Measurements from ENCODE around the gene DDAH1.

DNA sequence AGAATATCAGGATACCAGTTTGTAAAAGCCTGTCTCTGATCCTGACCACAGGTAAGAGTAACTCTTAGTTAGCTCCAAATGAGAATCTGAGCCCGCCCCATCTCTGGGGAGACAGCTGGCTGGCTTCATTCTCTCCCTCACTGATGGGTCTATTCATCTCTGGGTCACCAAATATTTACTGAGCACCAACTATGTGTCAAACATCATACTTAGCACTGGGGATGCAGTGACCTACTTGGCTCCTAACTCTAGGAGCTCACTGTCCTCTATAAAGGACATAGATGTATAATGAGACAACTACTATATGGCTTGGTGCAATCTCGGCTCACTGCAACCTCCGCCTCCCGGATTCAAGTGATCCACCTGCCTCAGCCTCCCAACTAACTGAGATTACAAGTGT, 158.7 kb downstream of the DDAH1 start:
- no peak for TF ChIP-seq EZH2phosphoT487 (IDR thresholded peaks at IDR 0.05; ENCODE audit: borderline replicate concordance, low read length)
- TF ChIP-seq, protein P1, sequence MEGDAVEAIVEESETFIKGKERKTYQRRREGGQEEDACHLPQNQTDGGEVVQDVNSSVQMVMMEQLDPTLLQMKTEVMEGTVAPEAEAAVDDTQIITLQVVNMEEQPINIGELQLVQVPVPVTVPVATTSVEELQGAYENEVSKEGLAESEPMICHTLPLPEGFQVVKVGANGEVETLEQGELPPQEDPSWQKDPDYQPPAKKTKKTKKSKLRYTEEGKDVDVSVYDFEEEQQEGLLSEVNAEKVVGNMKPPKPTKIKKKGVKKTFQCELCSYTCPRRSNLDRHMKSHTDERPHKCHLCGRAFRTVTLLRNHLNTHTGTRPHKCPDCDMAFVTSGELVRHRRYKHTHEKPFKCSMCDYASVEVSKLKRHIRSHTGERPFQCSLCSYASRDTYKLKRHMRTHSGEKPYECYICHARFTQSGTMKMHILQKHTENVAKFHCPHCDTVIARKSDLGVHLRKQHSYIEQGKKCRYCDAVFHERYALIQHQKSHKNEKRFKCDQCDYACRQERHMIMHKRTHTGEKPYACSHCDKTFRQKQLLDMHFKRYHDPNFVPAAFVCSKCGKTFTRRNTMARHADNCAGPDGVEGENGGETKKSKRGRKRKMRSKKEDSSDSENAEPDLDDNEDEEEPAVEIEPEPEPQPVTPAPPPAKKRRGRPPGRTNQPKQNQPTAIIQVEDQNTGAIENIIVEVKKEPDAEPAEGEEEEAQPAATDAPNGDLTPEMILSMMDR (IDR thresholded peaks at IDR 0.05; ENCODE audit: low read depth, low read length, poor library complexity, severe bottlenecking) = no peak
